Adrenal gland (tissue), 5 donors: ENCODE measurements around the gene ATP6V0C.

Experiments
- POLR2A ChIP-seq, 2 donors: fragments of 450-650 bp; IDR thresholded peaks; one replicate each; pipeline ENCODE4 v1.6.1; 2017; ENCODE audit warnings: antibody characterized with exemption in 2 of 2, mild to moderate bottlenecking in 2 of 2, moderate library complexity in 1 of 2
- TF ChIP-seq, protein P1 (sequence below), 6 experiments: fragments of 450-650 bp in 4 of 6; fragments of 200-600 bp in 2 of 6; sonication (generic) in 1 of 6; IDR thresholded peaks; 1 replicate in 5 of 6; 2 replicates in 1 of 6; pipeline versions ENCODE4 v1.5.1 to v1.8.0; 2016 to 2021; ENCODE audit warnings: antibody characterized with exemption in 6 of 6, mild to moderate bottlenecking in 2 of 6, moderate library complexity in 1 of 6
- donor health status: DM: no; HTN: no; CAD: no.

DNA sequence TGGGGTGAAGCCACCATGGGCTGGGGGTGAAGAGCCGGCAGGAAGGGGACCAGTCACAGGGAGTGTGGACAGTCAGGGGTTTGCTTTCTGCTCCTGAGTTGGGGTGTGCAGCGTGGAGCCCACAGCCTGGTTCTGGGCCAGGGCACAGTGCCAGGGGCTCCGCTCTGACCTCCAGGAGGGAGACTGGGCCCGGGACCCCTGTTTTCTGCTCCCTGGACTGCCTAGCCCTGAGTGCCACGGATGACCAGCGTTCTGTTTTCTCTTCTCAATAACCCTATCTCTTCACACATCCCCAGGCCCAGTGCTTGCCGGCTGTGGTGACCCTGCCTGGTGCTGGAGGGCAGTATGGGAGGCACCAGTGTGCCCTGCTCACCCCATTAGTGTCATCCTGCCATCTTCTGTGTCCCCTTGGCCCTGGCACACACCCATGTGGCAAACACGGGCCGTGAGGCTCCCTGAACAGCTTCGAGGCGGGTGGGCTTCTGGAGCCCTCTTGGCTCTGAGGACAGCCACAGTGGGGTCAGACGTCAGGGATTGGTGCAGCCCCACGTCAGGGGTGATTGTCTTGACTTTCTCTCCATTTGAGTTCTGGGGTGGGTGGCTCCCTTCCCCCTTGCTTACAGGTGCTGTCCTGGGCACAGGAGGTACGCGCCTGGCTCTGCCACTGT is 16.3 kb downstream of the ATP6V0C start:
- TF ChIP-seq, protein P1, sequence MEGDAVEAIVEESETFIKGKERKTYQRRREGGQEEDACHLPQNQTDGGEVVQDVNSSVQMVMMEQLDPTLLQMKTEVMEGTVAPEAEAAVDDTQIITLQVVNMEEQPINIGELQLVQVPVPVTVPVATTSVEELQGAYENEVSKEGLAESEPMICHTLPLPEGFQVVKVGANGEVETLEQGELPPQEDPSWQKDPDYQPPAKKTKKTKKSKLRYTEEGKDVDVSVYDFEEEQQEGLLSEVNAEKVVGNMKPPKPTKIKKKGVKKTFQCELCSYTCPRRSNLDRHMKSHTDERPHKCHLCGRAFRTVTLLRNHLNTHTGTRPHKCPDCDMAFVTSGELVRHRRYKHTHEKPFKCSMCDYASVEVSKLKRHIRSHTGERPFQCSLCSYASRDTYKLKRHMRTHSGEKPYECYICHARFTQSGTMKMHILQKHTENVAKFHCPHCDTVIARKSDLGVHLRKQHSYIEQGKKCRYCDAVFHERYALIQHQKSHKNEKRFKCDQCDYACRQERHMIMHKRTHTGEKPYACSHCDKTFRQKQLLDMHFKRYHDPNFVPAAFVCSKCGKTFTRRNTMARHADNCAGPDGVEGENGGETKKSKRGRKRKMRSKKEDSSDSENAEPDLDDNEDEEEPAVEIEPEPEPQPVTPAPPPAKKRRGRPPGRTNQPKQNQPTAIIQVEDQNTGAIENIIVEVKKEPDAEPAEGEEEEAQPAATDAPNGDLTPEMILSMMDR (IDR thresholded peaks at IDR 0.05) = no peak
- TF ChIP-seq POLR2A (IDR thresholded peaks at IDR 0.05) = no peak
